ENCODE data around the gene TNFRSF8.

TNFRSF8 gene

DNA sequence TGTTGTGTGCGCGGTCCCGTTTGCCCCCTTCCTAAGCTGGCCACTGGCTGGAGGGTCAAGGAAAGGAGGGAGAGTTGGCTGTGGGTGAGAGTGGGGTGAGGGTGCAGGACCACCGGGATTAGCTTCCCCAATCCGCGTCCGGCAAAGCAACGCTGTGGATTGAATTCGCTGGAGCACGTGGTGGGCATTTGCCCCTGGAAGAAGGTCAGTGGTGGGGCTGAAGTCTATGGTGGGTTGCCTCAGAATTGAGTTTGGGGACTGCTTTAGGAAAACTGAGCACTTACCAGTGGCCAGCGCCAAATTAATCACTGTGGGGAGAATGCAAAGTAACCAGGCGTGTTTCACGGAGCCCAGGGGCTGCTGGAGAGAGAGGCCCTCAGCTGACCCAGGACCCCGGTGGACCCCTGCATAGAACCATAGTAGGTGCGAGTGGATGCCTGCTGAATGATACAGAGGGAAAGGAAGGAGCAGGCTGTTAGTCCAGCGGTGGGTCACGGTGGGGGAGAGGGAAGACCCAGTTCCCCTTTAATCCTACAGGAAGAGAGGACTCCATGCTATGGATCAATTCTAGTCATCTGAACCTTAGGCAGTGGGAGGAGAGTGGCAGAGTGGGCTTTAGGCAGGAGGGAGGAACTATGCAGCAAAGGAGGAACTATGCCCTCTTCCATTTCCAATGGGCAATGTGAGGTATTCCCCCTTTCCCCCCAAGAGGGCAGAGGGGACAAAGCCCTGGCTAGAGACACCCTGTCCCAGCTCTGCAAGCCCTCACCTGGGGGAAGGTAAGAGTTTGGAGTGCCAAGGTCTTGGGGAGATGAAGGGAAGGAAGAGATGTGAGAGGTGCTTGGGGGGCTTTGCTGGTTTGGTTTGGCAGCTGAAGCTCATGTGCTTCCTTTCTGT, 1.2 kb downstream of the TNFRSF8 start:
- no peak for FAIRE-seq

DNA sequence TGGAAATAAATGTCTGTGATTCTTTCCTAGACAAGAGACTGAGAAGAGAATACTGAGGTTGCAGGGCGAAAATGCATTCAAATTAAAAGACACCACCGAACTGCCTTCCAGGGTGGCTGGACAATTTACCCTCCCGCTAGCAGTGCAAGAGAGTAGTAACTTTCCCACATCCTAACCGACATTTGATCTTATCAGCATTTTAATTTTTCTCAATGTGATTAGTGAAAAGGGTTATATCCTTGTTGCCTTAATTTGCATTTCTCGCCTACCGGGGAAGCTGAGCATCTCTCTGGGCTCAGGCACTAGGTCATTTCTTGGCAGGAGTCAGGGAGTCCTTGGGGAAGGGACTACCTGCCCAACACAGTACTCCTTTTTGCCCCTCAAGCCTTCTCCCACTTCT, 2.8 kb downstream of the TNFRSF8 start:
- no peak for FAIRE-seq

DNA sequence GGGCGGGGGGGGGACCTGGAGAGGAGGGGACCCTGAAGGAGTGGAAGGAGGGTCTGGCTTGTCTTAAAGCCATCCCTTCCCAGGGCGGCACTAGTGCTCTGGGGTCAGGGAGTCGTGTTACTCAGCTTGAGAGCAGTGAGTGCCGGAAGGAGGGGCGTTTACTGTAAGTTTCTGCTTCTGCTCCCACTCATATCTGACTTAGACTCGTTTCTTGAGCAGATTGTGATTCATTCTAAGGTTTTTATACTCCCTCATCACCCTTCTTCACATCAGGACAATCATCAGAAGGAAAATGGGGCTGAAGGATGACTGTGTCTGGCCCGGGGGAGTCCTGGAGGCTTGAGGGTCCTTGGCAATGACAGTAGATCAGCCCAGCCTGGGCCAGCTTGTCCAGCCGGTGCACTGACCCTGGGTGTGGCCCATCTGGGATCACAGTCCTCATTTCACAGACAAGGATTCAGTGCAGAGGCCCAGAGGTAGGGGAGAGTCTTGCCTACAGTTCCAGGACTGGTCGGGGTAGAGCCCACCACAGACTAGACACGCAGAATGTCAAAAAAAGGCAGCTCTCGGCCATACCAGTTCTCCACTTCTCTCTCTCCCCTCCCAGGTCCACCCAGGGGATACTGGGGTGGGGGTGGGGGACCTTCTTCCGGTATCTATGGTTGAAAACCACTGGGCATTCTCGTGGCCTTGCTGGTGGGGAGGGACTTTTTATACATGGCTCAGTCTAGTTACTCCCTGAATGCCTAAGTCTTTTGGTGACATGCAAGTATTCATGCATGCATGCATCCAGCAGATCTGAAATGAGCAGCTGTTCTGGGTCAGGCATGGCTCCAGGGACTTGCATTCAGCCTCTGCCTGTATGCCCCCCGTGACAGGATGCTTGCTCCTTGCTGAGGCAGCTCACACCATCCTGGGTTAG, 5.1 kb downstream of the TNFRSF8 start:
- FAIRE-seq: no peak

DNA sequence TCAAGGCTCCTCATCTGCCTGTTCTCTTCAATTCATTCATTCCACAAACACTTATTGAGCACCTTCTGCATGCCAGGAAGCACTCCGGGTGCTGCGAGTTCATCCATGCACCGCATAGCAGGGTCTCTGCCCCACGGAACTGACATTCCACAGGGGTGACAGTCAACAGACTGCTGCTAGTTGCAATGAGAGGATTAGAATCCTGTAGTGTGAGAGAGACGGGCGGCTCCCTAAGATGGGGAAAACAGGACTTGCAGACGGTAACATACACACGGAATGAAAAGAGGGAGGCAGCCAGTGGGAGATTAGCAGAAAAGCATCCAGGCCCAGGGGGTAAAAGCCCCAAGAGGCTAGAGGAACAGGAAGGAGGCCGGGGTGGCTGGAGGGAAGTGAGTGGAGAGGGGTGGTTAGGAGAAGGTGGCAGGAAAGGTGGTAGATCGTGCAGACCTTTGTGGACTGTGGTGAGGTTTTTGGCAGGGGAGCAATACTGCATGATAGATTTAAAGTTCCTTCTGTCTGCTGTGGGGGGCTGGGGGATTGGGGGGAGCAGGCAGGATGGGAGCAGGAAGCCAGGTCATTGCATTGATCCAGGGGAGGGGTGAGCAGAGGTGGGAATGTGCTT, 6.6 kb downstream of the TNFRSF8 start:
- FAIRE-seq: no peak

DNA sequence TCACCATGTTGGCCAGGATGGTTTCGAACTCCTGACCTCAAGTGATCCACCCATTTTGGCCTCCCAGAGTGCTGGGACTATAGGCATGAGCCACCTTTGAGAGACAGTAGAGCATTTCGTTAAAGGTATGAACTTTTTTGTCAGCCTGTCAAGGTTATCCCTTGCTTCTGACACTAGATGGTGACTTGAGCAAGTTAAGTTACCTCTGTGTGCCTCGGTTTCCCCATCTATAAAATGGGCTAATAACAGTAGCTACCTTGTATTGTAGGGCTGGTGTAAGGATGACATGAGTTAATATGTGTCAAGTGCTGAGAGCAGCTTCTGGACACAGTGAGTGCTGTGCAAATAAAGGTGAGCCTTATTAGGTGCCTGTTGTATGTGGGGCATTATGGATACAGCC, 8.8 kb downstream of the TNFRSF8 start:
- no peak for FAIRE-seq

DNA sequence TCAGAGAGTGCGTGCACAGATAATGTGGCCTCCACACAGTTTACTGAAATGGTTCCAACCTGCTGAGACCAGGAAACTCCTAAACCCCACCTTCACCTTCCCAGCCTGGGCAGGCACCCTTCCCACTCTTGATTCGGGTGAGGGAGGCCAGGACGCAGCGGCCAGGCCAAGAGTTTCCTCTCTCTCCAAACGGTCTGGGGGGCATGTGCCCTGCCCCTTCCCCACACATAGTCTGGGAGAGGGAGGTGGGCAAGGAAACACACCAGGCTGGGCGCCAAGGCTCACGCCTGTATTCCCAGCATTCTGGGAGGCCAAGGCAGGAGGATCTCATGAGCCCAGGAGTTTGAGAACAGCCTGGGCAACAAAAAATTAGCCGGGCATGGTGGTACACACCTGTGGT, 9.6 kb downstream of the TNFRSF8 start:
- no peak for FAIRE-seq

DNA sequence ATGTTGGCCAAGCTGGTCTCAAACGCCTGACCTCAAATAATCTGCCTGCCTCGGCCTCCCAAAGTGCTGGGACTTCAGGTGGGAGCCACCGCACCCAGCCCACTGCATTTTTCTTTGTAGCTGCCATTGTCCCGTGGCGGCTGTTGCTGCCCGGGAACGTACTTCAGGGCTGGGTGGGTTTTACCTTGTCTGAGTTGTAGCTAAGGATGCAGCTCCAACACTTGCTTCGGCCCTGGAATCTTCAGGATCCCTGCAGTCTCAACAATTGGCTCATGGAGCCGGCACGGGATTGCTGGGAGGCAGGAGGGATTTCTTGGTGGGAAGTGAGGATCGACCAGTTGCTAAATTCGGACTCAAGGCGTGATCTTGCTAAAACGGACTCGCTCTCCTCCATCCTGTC, 10.7 kb downstream of the TNFRSF8 start:
- no peak for FAIRE-seq

DNA sequence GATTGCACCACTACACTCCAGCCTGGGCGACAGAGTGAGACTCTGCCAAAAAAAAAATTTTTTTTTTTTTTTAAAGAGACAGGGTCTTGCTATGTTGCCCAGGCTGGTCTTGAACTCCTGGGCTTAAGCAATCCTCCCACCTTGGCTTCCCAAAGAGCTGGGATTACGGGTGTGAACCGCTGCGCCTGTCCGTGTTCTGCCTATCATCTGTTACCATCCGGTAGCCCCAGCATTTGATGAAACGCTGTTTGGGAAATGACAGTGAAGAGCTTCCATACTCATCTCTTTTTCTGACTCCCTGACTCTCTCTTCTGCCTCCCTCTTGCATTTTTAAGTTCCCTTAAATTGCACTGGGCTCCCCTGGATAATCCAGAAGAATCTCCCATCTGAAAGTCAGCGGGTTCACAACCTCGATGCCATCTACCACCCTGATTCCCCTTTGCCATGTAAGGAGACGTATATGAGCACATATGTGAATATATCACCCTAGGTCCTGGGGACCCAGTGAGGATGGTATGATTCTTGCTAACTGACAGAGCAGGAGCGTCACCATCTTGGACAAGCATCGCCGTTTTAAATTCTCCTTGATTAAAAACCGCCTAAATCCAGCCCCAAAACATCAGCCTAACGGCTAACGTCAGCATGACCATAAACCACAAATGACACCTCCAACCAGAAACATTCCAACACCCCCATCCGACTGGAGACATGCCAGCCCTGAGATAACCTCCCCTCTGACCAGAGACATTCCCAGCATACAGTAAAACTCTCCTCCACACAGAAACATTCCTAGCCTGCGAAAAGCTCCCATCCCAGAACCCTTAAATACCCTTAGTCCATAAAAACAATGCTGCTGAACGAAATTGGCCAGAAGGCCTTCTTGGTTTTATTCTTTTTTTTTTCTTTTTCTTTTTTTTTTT, 12.4 kb downstream of the TNFRSF8 start:
- FAIRE-seq: no peak

DNA sequence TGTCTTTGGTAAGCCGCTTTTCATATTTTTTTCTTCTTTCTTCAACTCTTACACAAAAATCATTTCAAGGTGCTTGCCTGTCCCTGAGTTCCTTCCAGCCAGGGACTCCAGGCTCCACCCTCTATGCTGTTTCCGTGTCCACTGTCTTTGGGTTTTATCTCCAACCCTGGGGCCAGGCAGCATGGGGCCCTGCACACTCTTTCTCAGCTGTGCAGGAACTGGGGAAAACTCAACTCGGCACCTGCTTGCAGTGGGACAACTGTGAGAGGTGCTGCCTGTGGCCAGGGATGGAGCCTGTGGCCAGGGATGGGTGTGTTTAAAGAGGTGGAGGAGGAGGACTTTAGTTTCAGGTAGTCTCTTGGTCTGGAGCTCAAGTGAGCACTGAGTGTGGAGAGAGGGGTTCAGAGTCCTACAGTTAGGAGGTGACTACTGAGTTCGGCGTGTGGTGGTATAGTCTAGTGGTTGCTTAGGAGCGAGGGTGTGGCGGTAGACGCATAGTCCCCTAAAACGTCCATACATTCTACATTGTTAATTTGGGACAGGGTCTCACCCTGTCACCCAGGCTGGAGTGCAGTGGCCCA, 13.4 kb downstream of the TNFRSF8 start:
- no peak for FAIRE-seq

DNA sequence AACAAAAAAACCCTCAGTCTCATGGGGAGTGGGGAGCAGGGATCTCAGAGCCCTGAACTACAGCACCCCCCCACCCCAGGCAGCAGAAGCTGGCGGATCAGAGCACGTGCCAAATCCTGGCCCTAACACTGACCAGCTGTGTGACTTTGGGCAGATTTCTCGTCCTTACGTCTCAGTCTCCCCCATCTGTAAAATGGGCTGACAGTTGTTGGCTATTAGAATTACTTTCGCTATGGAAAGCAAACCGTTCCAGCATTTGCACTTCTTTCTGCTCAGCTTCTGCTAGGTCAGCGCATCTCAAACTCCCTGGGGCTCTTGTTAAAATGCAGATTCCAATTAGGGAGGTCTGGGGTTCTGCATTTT, 15.5 kb downstream of the TNFRSF8 start:
- FAIRE-seq: no peak

DNA sequence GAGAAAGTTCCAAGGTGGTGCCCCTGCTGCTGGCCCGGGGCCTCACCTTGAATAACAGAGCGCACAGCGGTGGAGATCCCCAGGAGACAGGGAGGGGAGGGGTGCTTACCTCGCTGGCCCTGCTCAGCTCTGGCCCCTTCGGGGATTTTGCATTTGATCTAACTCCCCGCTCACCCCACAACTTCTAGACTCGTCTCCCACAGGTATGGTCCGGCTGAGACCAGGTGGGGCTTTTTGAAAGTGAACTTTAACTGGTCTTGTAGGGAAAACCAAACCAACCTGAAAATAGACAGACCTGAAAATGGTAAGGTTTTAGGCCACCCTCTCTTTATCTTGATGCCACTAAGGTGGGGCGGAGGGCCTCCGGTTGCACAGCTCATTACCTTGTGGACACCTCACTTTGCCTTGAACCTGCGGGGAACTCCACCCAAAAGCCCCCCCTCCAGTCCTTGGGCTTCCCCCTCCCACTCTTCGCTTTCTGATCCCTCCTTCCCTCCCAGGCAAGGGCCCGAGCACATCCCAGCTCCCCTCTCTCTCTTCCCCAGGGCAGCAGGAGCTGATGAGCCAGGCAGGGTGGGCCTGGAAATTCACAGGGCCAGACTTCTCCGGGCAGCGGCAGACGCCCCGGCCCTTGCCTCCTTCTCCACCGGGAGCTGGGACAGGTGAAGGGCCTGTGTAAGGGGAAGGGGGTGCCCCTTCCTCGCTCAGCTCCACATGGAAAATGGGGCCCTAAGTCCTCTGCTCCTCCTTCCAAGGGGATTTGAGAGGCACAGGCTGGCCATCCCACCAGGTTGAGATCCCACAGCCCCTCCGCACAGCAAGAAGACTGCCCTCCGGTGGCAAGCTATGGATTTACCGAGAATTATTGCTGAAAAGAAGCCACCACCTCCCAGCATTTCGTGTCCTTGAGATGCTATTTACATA, 16.1 kb downstream of the TNFRSF8 start:
- FAIRE-seq: no peak

DNA sequence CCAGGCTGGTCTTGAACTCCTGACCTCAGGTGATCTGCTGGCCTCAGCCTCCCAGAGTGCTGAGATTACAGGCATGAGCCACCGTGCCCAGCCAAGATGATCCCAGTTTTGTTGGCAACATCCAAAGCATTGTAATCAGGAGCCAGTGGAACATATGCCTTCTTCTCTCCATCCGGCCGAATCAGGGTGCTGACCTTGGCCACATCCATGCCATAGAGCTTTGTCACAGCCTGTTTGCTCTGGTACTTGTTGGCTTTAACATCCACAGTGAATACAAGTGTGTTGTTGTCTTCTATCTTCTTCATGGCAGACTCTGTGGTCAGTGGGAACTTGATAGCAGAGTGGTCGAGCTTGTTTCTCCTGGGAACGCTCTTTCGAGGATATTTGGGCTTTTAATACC, 17.1 kb downstream of the TNFRSF8 start:
- FAIRE-seq: no peak

DNA sequence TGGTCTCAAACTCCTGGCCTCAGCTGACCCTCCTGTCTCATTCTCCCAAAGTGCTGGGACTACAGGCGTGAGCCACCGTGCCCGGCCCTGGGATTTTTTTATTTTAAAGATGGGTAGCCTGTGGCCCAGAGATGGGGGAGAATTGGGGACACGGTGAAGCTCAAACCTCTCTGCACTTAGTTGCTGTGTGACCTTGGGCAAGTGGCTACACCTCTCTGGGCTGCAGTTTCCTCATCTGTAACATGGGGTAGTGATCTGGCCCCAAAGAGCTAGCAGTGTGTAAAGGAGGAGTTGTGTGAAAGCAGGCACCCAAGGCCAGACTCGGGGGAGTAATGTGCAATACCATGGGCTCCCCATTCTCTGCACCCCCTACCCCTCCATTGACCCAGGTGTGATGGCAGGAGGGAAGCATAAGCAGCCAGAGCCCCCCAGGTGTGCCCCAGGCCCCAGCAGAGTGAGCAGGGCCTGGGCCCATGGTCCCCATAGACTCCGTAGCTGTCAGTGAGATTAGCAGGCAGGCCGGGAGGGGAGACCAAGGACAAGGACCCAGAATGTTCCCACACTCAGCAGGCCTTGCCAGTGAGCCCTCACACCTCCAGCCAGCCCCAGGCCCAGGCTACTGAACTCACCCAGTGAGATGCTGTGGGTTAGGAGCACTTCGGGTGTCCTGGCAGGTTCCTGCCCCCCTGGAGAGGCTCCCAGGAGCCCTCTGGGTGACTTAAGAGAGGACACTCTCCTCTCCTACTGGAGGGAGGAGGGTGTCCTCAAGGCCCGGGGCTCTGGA, 17.9 kb downstream of the TNFRSF8 start:
- no peak for FAIRE-seq

DNA sequence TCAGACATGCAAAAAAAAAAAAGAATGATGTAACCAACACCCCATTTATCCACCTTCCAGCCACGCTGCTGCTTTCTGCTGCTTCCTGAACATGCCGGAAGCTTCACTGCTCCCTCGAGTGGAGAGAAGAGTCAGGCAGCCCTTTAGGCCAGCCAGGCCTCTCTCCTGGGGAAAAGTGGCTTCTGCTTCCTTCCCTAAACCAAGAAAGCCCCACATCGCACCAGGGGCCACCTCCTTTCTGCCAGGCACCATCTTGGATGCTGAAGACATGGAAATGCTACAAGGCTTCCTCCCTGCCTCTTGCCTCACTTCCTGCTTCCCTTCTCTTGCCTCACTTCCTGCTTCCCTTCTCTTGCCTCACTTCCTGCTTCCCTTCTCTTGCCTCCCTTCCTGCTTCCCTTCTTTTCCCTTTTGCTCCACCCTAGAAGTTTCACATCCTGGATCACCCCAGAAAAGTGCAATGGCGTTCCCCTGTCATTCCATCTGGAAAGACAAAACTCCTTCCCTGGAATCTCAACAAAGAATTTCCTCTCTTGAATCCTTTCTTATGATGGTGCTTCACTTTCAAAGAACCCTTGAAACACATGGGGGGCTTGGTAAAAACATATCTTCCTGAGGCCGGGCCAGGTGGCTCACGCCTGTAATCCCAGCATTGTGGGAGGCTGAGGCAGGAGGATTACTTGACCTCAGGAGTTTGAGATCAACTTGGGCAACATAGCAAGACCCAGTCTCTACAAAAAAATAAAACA, 18.7 kb downstream of the TNFRSF8 start:
- FAIRE-seq: no peak

DNA sequence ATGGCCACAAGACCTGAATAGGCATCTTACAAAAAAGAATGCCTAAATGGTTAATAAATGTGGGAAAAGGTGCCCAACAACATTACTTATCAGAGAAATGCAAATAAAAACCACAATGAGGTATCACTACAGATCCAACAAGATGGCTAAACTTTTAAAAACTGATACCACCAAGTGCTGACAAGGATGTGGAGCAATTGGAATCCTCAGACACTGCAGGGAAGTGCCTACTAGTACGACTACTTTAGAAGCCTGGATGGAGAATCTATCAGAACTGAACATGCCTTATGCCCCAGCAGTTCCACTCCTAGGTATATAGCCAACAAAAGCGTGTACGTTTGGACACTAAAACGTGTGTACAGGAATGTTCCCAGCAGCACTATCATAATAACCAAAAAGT, 19.9 kb downstream of the TNFRSF8 start:
- FAIRE-seq: no peak

DNA sequence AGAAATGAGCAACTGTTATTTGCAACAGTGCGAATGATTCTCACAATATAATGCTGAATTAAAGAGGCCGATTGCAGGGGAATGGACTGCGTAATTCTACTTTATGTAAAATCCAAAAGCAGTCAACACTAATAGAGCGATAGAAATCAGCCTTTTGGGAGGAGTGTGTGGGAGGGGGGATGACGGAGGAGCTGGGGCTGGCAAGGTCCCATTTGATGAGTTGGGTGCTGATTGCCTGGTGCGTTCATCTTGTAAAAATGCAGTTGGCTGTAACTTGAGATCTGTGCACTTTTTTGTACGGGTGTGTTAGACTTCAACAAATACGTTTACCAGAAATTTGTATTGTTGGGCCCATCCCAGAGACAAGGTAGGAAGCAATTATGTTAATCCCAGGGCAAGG, 20.7 kb downstream of the TNFRSF8 start:
- FAIRE-seq: no peak

DNA sequence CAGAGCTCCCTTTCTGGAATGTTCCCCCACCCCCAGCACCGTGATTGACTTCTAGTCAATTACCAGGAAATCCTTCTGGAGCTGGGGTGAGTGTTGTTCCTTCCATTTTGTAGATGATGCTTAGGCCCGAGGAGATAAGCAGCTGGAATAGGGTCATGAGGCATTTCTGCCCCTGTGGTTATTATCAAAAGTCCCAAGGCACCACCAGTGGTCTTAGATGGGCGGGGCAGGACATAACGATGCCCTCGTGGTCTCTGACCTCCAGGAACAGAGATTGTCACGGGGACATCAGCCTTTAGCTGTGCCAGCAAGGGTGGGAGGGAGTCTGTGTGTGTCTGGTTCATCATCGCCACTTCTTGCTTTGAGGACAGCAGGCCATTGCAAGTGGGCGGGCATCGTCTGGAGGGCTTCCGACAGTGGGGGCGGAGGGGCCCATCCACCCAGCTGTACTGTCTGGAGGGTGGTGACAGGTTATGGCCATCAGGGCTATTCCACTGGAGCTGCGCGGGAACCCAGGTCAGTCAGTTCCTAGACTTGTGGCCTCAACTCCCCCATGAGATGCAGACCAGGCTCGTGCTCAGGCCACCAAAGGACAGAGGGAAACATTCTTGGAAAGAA, 22.6 kb downstream of the TNFRSF8 start:
- FAIRE-seq: no peak

DNA sequence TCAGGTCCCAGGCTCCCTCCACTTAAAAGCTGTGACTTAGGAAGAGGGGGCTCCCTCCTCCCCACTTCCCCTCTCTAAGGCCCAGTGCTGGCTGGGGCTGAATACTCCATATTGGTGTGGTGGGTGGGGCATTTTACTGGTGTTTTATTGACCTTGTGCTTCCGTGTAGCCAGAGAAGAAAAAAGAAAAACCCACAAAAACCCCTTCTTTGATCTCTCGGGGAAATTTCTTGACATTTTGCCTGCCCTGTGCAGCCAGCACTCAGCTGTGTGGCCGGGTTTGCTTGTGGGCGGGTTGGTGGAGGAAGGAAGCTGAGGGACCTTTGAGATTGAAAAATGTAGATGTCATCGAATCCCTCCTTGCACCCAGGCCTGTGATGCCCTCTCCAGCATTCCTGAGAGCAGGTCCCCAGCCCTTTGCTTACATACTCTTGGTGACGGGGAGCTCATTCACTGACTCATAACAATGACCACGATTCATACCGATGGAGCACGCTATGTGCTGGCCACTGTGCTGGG, 24.8 kb downstream of the TNFRSF8 start:
- FAIRE-seq: no peak

DNA sequence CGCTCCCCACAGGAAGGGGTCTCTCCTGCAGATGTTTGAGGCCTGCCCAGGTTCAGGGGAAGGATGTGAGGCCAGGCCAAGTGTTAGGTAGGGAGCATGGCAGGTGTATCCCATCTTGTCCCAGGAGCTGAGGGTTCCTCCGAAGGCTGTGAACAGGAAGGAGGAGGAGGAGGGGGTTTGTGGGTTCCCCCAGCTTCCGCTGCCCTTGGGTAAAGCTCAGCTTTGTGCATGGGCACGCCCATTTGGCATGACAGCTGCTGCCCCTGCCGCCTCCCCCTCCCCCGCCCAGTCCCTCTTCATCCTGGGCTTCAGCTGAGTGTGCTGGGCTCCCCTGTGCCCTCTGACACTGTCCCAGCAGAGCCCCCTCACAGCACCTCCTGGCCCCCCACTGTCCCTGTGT, 25.5 kb downstream of the TNFRSF8 start:
- FAIRE-seq: no peak
